Prostate gland (tissue), 2 donors: ENCODE results near the gene RBPJ.

ENCODE experiments used
- POLR2AphosphoS5 ChIP-seq: sonication (generic); formaldehyde crosslinking; IDR thresholded peaks from one replicate; pipeline ENCODE4 v1.6.1; 2017; ENCODE audit warnings: antibody characterized with exemption
- TF ChIP-seq, protein P1 (sequence below), 4 experiments: fragments of 200-600 bp in 2 of 4; fragments of 450-650 bp in 2 of 4; sonication (generic) in 2 of 4; IDR thresholded peaks; 1 replicate in 3 of 4; 2 replicates in 1 of 4; pipeline ENCODE4 v1.5.1; 2016 to 2019; ENCODE audit warnings: antibody characterized with exemption in 4 of 4, mild to moderate bottlenecking in 2 of 4, moderate library complexity in 2 of 4

DNA sequence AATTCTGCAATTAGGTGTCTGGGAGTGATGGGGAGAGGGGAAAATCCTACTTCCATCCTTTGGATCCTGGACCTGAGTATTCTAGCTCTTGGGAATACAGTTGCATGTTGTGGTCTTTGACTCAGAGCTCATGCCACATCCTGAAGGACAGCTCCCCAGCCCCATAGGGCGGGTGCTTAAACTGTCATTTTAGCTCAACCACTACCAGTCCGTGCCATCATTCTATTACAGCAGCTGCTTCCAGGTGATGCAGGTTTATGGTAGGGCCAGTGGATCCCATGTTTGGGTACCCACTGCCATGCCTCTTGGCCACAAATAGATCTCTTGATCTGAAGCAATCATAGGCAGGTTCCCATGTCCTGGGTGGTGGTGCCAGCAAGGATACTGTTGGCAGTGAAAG lies 134.8 kb downstream of the RBPJ start:
- TF ChIP-seq, protein P1, sequence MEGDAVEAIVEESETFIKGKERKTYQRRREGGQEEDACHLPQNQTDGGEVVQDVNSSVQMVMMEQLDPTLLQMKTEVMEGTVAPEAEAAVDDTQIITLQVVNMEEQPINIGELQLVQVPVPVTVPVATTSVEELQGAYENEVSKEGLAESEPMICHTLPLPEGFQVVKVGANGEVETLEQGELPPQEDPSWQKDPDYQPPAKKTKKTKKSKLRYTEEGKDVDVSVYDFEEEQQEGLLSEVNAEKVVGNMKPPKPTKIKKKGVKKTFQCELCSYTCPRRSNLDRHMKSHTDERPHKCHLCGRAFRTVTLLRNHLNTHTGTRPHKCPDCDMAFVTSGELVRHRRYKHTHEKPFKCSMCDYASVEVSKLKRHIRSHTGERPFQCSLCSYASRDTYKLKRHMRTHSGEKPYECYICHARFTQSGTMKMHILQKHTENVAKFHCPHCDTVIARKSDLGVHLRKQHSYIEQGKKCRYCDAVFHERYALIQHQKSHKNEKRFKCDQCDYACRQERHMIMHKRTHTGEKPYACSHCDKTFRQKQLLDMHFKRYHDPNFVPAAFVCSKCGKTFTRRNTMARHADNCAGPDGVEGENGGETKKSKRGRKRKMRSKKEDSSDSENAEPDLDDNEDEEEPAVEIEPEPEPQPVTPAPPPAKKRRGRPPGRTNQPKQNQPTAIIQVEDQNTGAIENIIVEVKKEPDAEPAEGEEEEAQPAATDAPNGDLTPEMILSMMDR (IDR thresholded peaks at IDR 0.05), result no peak
- no peak for TF ChIP-seq POLR2AphosphoS5
